ENCODE data around the gene SAMD14. TPM values are rescaled to one million over a fixed set of nuclear protein-coding genes. Genes with fewer than 3 reads are reported as not detected.
"Not testable (repeated sequence)": the region's sequence is repeated elsewhere in the genome, so short reads cannot be mapped to it uniquely, and the experiment has no call there.

The SAMD14 gene
- total and polyA plus RNA-seq, 12 donors = 1.1 to 12.6 (median 3.3) TPM

DNA sequence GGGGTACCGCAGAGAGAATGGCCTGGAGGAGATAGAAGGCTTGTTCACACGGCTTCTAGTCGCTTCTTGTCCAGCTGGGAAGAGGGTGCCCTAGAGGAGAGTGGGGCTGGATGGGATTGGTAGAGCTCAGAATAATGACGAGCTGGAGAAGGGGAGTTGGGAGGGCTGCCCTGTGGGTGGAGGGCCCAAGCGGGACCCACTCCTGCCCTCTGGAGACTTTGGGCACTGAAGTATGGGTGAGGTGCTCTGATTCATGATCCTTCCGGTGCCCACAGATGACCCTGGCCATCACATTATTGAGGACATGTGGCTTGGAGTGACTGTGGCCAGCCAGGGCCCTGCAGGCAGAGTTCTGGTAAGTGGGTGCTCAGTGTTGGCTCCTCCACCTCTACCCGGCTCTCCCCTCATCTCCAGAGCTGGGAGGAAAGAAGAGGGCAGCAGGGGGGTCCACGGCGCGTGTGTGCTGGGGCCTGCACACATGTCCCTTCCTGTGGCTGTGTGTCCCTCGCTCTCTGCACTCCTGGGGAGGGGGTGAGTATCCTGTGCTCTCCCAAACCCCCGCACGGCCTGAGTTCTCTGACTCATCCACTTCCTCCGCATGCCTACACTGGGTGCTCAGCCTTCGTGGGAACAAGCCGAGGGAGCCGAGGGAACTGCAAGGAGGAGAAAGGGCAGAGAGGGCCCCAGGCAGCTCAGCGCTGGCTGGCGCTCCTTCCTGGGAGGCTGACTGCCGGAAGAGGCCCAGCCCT is 65.5 kb downstream of the SAMD14 start:
- Histone ChIP-seq H3K27me3 (no peaks in the 10 kb centered on the region), H3K4me1 (replicated peaks in 1 of 2) (peaks cover 53 to 63% of the 10 kb centered on the region in 2 donors), H3K4me3 (no peak overlapping the region), H3K9me3 (replicated peaks in 1 of 3) (no peaks in the 10 kb centered on the region), H3K36me3 (replicated peaks in 1 of 2) (peaks cover 0 to 25% of the 10 kb centered on the region in 2 donors), H3K27ac (peak overlapping the region in 4 of 5 donors; percentile 64 to 90 (median 72))
- intact Hi-C loops (cut with DNase I) = no loop called here
- WGBS, 4 donors = 41 to 79% (median 43%) methylated on average over 6 to 20 of the region's 20 CpGs
- TF ChIP-seq, protein P1, sequence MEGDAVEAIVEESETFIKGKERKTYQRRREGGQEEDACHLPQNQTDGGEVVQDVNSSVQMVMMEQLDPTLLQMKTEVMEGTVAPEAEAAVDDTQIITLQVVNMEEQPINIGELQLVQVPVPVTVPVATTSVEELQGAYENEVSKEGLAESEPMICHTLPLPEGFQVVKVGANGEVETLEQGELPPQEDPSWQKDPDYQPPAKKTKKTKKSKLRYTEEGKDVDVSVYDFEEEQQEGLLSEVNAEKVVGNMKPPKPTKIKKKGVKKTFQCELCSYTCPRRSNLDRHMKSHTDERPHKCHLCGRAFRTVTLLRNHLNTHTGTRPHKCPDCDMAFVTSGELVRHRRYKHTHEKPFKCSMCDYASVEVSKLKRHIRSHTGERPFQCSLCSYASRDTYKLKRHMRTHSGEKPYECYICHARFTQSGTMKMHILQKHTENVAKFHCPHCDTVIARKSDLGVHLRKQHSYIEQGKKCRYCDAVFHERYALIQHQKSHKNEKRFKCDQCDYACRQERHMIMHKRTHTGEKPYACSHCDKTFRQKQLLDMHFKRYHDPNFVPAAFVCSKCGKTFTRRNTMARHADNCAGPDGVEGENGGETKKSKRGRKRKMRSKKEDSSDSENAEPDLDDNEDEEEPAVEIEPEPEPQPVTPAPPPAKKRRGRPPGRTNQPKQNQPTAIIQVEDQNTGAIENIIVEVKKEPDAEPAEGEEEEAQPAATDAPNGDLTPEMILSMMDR (IDR thresholded peaks at IDR 0.05) = peak in 1 of 6 experiments; percentile 24
- peak in 1 of 2 donors; percentile 27 for TF ChIP-seq POLR2A (IDR thresholded peaks at IDR 0.05)
- DNase-seq = peak in 6 of 7 donors; percentile 69 to 84 (median 78)

DNA sequence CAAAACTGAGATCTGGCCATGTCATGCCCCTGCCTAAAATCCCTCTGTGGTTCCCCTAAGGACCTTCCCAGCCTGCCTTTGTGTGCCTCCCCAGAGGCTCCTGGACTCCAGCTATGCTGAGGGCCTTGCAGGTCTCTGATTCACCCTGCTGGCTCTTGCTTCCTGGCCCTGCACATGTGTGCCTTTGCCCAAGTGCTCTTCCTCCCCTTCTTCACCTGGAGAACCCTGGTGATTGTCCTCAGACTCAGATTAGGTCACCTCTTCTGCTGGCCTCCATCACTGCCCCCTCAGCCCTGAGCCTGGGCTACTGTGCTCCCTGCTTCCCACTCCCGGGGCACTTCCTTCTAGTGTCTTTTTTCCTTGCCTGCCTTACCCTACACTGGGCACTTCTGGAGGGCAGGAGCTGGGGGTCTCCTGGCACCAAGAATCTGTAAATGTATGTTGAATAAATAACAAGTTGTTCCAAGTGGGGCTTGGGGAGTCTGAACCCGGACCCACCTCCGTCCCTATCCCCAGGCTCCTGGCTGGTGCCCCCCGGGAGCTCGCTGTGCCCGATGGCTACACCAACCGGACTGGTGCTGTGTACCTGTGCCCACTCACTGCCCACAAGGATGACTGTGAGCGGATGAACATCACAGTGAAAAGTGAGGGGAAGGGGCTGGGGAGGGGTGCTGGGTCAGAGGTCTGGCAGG is 66.3 kb downstream of the SAMD14 start:
- no peak for TF ChIP-seq POLR2A (IDR thresholded peaks at IDR 0.05)
- TF ChIP-seq, protein P1 (IDR thresholded peaks at IDR 0.05) = no peak
- Histone ChIP-seq H3K9me3 (replicated peaks in 1 of 3) (no peaks in the 10 kb centered on the region), H3K4me1 (replicated peaks in 1 of 2) (peaks cover 60 to 70% of the 10 kb centered on the region in 2 donors)

DNA sequence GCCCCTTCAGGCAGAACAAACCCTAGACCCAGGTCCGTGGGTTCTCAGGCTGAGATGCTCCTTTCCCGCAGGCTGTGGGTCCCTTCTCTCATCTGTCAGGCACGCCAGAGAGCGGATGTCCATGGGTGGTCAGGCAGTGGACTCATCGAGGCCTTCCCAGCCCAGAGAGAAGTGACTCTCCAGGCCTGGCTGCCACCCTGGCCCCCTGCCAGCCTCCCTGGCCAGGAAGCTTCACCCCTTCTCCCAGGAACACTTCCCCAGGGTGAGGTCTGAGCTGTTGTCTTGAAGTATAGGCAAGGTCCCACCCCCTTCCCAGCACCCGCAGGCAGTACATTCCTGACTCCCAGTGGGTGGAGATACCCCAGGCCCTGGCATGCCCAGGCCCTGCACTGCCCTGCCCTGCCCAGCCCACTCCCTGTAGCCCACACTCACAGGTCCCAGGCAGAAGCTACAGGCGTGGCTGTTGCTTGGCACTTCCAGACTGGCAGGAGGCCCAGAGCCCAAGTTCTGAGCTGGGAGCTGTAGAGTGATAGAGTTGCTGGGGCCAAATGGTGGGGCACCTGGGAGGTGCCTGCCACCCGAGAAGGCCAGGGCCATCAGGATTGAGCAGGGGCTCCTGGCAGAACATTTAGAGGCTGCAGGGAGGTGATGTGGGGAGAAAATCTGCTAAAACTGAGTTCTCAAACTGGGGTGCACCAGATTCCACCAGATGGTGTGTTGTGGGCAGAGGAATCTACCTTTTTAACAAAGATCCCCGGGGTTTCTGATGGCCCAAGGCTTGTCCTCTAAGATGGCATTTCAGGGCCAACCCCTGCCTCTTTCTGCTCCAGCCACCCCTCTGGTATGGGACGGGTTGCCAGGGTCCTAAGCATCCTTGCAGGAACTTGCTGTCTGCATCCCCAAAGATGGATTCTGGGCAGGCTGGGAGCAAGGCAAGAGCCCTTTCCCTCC is 67.4 kb downstream of the SAMD14 start:
- no peak for TF ChIP-seq POLR2A (IDR thresholded peaks at IDR 0.05)
- TF ChIP-seq, protein P1 (IDR thresholded peaks at IDR 0.05) = no peak
- peak; percentile 72 to 89 (median 88) for DNase-seq
- peaks cover 0 to 10% of the 10 kb centered on the region in 2 donors for H3K36me3 ChIP-seq (replicated peaks in 1 of 2)
- peak overlapping the region in 4 of 5 donors; percentile 24 to 93 (median 90) for H3K27ac ChIP-seq
- intact Hi-C loops (cut with DNase I) = no loop called here
- H3K27me3 ChIP-seq = no peaks in the 10 kb centered on the region
- H3K9me3 ChIP-seq (replicated peaks in 1 of 3) = no peaks in the 10 kb centered on the region
- H3K4me3 ChIP-seq = no peak overlapping the region
- 49 to 61% (median 55%) methylated on average over 8 to 10 of the region's 10 CpGs for WGBS, 4 donors
- H3K4me1 ChIP-seq (replicated peaks in 1 of 2) = peaks cover 71 to 81% of the 10 kb centered on the region in 2 donors

More for the DNA sequence above, 66.3 kb downstream of the SAMD14 start:
- intact Hi-C loops (cut with DNase I) = no loop called here
- WGBS, 4 donors = 88 to 98% (median 95%) methylated on average over 8 of the region's 8 CpGs
- H3K36me3 ChIP-seq (replicated peaks in 1 of 2) = peaks cover 0 to 20% of the 10 kb centered on the region in 2 donors
- H3K27me3 ChIP-seq = no peaks in the 10 kb centered on the region
- peak overlapping the region in 4 of 5 donors; percentile 64 to 90 (median 72) for H3K27ac ChIP-seq
- H3K4me3 ChIP-seq = no peak overlapping the region
- DNase-seq = no peak

DNA sequence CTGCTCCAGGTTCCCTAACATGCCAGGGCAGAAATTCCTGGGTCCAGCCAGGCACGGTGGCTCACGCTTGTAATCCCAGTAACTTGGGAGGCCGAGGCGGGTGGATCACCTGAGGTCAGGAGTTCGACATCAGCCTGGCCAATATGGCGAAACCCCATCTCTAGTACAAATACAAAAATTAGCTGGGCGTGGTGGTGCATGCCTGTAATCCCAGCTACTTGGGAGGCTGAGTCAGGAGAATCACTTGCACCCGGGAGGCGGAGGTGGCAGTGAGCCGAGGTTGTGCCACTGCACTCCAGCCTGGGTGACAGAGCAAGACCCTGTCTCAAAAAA is 68.3 kb downstream of the SAMD14 start:
- peak overlapping the region in 4 of 5 donors; percentile 85 to 94 (median 92) for H3K27ac ChIP-seq
- H3K27me3 ChIP-seq; H3K36me3 ChIP-seq (replicated peaks in 1 of 2); H3K4me3 ChIP-seq; intact Hi-C loops (cut with DNase I); H3K9me3 ChIP-seq (replicated peaks in 1 of 3): not testable (repeated sequence)
- DNase-seq = peak in 1 of 7 donors; percentile 10
- 88 to 100% (median 91%) methylated on average over 10 of the region's 10 CpGs for WGBS, 4 donors
- peaks cover 79 to 89% of the 10 kb centered on the region in 2 donors for H3K4me1 ChIP-seq (replicated peaks in 1 of 2)
